ENCODE results near the gene PLCB3. TPM values are rescaled to one million over a fixed set of nuclear protein-coding genes. Genes with fewer than 3 reads are reported as not detected.
A peak's percentile ranks its signal among the peaks of the same experiment; 100 is the strongest.

Gene PLCB3
- total RNA-seq, 1 donor from 2014 or later = 34.9 TPM

DNA sequence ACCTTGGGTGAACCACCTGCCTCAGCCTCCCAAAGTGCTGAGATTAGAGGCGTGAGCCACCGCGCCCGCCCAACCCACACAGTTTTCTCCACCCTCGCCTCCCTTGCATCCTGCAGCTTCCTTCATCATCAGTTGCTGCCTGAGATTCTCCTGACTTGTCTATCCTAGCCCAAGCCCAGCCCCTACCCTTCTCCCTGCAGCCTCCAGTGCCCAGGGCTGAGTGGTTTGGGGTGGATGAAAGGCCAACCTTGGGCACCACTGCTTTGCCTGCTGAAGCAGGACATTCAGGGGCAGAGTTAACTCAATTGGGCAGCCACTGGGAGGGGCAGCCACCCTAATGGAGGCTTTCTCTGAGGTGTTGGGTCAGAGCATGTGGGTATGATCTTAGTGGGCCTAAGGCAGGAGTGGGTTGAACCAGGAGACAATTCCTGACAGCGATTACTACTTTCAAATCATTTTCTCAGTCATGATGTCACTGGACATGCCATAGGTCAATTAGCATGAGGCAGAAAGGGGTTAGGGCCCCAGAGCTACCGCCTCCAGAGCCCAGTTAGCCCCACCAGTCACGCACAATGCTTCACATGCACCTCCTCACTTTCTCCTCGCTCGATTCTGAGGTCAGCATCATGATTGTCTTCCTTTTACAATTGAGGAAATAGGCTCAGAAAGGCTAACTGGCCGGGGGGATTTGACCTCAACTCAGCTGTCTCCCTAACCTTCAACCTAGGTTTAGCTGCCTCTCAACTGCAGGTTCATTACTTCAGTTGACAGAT is 11.5 kb upstream of the PLCB3 start:
- H3K4me1 Mint-ChIP-seq = peaks cover 28% of the 10 kb centered on the region
- H3K27ac Mint-ChIP-seq = peak overlapping the region; percentile 100
- peak overlapping the region; percentile 90 for H3K4me3 Mint-ChIP-seq
- H3K9me3 Mint-ChIP-seq = no peaks in the 10 kb centered on the region
- TF ChIP-seq, protein P1, sequence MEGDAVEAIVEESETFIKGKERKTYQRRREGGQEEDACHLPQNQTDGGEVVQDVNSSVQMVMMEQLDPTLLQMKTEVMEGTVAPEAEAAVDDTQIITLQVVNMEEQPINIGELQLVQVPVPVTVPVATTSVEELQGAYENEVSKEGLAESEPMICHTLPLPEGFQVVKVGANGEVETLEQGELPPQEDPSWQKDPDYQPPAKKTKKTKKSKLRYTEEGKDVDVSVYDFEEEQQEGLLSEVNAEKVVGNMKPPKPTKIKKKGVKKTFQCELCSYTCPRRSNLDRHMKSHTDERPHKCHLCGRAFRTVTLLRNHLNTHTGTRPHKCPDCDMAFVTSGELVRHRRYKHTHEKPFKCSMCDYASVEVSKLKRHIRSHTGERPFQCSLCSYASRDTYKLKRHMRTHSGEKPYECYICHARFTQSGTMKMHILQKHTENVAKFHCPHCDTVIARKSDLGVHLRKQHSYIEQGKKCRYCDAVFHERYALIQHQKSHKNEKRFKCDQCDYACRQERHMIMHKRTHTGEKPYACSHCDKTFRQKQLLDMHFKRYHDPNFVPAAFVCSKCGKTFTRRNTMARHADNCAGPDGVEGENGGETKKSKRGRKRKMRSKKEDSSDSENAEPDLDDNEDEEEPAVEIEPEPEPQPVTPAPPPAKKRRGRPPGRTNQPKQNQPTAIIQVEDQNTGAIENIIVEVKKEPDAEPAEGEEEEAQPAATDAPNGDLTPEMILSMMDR (IDR thresholded peaks at IDR 0.05; ENCODE audit: unreplicated experiment) = no peak
- no peak for DNase-seq (ENCODE audit: low spot score in 2 of 2, unreplicated experiment in 2 of 2)
- H3K27me3 Mint-ChIP-seq (ENCODE audit: low read depth) = no peaks in the 10 kb centered on the region
- peaks cover 3% of the 10 kb centered on the region for H3K36me3 Mint-ChIP-seq

DNA sequence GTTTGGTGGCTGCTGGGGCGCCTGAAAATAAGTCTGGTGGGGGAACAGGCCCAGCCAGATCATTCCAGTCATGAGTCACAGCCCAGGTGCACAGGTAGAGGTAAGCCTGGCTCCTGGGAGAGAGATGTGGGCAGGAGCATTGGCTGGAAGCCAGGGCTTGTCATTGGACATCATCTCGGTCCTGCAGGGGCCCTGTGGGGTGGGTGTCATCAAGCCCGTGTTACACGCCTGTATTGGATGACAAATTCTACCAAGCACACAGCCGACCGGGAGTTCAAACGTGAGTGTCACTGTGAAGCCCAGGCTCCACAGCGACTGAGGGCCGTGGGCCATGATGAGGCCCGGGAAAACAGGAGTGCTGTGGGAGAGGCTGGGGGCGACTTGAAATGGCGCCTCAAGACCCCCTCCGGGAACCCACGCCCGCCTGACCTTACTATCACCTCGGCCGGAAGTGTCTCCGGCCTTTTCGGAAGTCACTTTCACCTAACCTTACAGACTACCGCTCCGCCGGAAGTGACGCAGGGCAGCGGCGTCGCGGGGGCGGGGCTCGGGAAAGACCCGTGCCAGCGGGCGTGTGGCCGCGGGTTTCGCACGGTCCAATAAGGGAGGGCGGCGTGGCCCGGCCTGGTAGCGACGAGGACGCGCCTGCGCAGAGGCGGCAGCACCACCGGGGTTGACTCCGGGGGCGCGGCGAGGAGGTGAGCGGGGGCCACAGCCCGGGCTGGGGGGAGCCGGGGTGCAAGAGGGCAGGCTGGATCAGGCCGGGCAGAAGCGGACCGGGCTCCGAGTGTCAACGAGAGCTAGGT is 10.7 kb upstream of the PLCB3 start, which contains the start of gene FKBP2:
FKBP2 (plus strand) TSS at position 661 of the 806 bp plus-strand sequence. CDS start 1,293 bp downstream, outside the sequence.
- TF ChIP-seq, protein P1 (IDR thresholded peaks at IDR 0.05; ENCODE audit: unreplicated experiment) = no peak
- peak within 1 kb of the TSS; percentile 90 for H3K4me3 Mint-ChIP-seq
- no peaks in the 10 kb centered on the region for H3K27me3 Mint-ChIP-seq (ENCODE audit: low read depth)
- H3K9me3 Mint-ChIP-seq = no peaks in the 10 kb centered on the region
- peaks cover 3% of the 10 kb centered on the region for H3K36me3 Mint-ChIP-seq
- H3K27ac Mint-ChIP-seq = peak within 1 kb of the TSS; percentile 100
- peak; percentile 97 to 98 for DNase-seq (ENCODE audit: low spot score in 2 of 2, unreplicated experiment in 2 of 2)
- H3K4me1 Mint-ChIP-seq = peaks cover 23% of the 10 kb centered on the region

DNA sequence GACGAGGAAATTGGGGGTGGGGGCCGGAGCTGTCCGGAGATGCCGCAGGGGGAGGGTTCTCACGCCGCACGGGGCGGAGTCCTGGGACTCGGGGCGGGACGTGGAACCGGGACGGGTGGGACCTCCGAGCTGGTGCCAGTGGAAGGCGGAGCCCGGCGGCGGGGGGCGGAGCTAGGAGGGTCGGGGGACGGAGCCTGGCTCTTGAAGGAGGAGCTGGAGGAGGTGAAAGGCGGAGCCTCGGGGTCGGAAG is 10.2 kb upstream of the PLCB3 start:
- peak overlapping the region; percentile 100 for H3K27ac Mint-ChIP-seq
- peak overlapping the region; percentile 90 for H3K4me3 Mint-ChIP-seq
- no peaks in the 10 kb centered on the region for H3K27me3 Mint-ChIP-seq (ENCODE audit: low read depth)
- peak in 1 of 2 experiments; percentile 100 for DNase-seq (ENCODE audit: low spot score in 2 of 2, unreplicated experiment in 2 of 2)
- no peaks in the 10 kb centered on the region for H3K9me3 Mint-ChIP-seq
- TF ChIP-seq, protein P1 (IDR thresholded peaks at IDR 0.05; ENCODE audit: unreplicated experiment) = no peak
- H3K4me1 Mint-ChIP-seq = peaks cover 26% of the 10 kb centered on the region
- H3K36me3 Mint-ChIP-seq = peaks cover 3% of the 10 kb centered on the region

DNA sequence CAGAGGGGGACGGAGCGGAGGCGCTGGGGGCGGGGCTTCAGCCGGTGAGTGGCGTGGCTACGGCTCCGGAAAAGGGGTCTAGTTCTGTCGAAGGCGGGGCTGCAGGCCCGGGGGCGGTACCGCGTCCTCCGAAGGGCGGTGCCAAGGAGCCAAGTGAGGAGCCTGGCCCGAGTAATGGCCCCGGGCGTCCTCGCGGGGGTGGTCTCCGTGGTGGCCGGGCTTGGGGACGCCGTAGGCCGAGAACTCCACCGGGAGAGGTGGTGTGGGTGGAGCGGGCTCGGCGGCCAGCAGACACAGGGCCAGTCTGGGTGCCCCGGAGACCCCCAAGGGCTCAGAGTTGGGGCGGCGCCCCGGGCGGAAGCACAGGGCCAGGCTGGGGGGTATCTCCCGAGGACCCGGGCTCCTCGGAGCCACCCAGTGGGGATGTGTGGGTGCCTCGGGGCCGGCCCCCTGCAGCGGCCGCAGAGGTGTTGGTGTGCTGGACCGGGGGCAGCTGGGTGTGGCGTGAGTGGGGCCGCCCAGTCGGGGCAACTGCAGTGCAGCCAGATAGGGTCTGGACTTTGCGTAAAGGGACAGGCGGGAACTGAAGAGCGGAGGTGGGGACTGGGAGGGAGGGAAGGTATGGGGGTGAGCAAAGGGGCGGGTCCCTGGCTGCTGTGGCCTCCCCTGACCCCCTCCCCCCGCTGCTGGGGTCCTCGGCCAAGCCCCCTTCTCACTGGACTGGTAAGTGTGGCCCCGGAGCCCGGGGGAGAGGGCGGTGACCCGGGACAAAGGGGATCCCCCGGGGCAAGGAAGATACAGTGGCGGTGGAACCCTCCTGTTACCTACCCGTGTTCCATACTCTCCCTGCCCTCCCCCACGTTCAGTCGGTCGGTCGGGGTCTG is 9.6 kb upstream of the PLCB3 start:
- DNase-seq (ENCODE audit: low spot score in 2 of 2, unreplicated experiment in 2 of 2) = peak; percentile 48 to 100
- peaks cover 3% of the 10 kb centered on the region for H3K36me3 Mint-ChIP-seq
- peak overlapping the region; percentile 100 for H3K27ac Mint-ChIP-seq
- H3K9me3 Mint-ChIP-seq = no peaks in the 10 kb centered on the region
- H3K27me3 Mint-ChIP-seq (ENCODE audit: low read depth) = no peaks in the 10 kb centered on the region
- H3K4me3 Mint-ChIP-seq = peak overlapping the region; percentile 90
- TF ChIP-seq, protein P1 (IDR thresholded peaks at IDR 0.05; ENCODE audit: unreplicated experiment) = no peak
- peaks cover 26% of the 10 kb centered on the region for H3K4me1 Mint-ChIP-seq

DNA sequence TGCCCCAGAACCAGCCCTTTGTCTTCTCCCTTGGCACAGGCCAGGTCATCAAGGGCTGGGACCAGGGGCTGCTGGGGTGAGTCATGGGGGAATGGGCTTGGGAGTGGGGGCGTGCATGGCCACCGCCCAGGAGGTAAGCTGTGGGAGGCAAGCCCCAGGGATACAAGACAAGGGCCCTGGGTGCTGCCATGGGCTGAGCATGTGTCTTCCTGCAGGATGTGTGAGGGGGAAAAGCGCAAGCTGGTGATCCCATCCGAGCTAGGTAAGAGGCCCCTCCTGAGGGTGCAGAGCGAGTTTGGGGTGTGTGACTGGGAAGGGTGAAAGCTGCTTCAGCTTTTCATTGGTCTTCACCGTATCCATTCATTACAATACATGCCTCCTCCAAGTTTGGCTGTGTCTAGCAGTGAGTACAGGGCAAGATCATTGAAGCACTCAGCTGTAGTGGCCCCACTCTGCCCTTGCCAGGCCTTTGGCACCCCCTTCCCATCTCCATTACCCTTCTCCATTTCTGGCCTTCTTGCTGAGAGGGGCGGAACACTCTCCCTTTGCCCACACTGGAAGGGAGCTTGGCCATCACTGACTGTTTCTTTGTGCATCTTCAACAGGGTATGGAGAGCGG is 8.0 kb upstream of the PLCB3 start:
- TF ChIP-seq, protein P1 (IDR thresholded peaks at IDR 0.05; ENCODE audit: unreplicated experiment) = no peak
- Mint-ChIP-seq H3K27ac (peak overlapping the region; percentile 36), H3K27me3 (ENCODE audit: low read depth) (no peaks in the 10 kb centered on the region), H3K36me3 (no peaks in the 10 kb centered on the region), H3K4me1 (peaks cover 33% of the 10 kb centered on the region), H3K4me3 (peak overlapping the region; percentile 90), H3K9me3 (no peaks in the 10 kb centered on the region)
- no peak for DNase-seq (ENCODE audit: low spot score in 2 of 2, unreplicated experiment in 2 of 2)
